Measurements from ENCODE around the gene TMEM255B.

The TMEM255B gene

GRCh38 chr13:113796211-113796963 is 37.4 kb downstream of the TMEM255B start:
- H3K4me2 ChIP-seq (ENCODE audit: low read depth, low read length, poor library complexity, severe bottlenecking): no peak overlapping the region
- TF ChIP-seq EZH2phosphoT487 (conservative IDR thresholded peaks at IDR 0.05; ENCODE audit: low read length) (no peak), CTCF (IDR thresholded peaks at IDR 0.05; ENCODE audit: insufficient read depth, low read length, poor library complexity, severe bottlenecking) (no peak)
- no peaks in the 10 kb centered on the region for H3F3A ChIP-seq (ENCODE audit: insufficient read depth)
- H3K9ac ChIP-seq (ENCODE audit: low read length): no peak overlapping the region
- H3K27me3 ChIP-seq (ENCODE audit: low read length): no peaks in the 10 kb centered on the region
- H4K20me1 ChIP-seq (ENCODE audit: low read depth, low read length): no peaks in the 10 kb centered on the region
- no peak overlapping the region for H3K27ac ChIP-seq (ENCODE audit: low read depth, low read length)
- no peaks in the 10 kb centered on the region for H3K9me3 ChIP-seq (ENCODE audit: insufficient read depth, low read length)
- no peaks in the 10 kb centered on the region for H3K79me2 ChIP-seq (ENCODE audit: insufficient read depth, low read length)
- no peak overlapping the region for H2AFZ ChIP-seq (ENCODE audit: low read depth, low read length, severe bottlenecking)
- no peaks in the 10 kb centered on the region for H3K36me3 ChIP-seq (ENCODE audit: low read length)
- H3K4me3 ChIP-seq (ENCODE audit: insufficient read depth, low read length, poor library complexity, severe bottlenecking): no peak overlapping the region
- H3K9me2 ChIP-seq (replicated peaks; ENCODE audit: insufficient read depth, low read length): no peaks in the 10 kb centered on the region

- H2AFZ ChIP-seq (ENCODE audit: low read depth, low read length, severe bottlenecking): no peak overlapping the region
- no peaks in the 10 kb centered on the region for H3F3A ChIP-seq (ENCODE audit: insufficient read depth)
- H4K20me1 ChIP-seq (ENCODE audit: low read depth, low read length): no peaks in the 10 kb centered on the region
- no peak overlapping the region for H3K4me3 ChIP-seq (ENCODE audit: insufficient read depth, low read length, poor library complexity, severe bottlenecking)
- no peaks in the 10 kb centered on the region for H3K9me2 ChIP-seq (replicated peaks; ENCODE audit: insufficient read depth, low read length)
- no peak overlapping the region for H3K4me2 ChIP-seq (ENCODE audit: low read depth, low read length, poor library complexity, severe bottlenecking)
- no peak overlapping the region for H3K27ac ChIP-seq (ENCODE audit: low read depth, low read length)
- H3K36me3 ChIP-seq (ENCODE audit: low read length): no peaks in the 10 kb centered on the region
- H3K79me2 ChIP-seq (ENCODE audit: insufficient read depth, low read length): no peaks in the 10 kb centered on the region
- H3K9ac ChIP-seq (ENCODE audit: low read length): no peak overlapping the region
- H3K9me3 ChIP-seq (ENCODE audit: insufficient read depth, low read length): no peaks in the 10 kb centered on the region
- H3K27me3 ChIP-seq (ENCODE audit: low read length): no peaks in the 10 kb centered on the region
- TF ChIP-seq EZH2phosphoT487 (conservative IDR thresholded peaks at IDR 0.05; ENCODE audit: low read length) (no peak), CTCF (IDR thresholded peaks at IDR 0.05; ENCODE audit: insufficient read depth, low read length, poor library complexity, severe bottlenecking) (no peak)
Observed at GRCh38 chr13:113796964-113797676, 38.1 kb downstream of the TMEM255B start.

GRCh38 chr13:113798200-113798811 is 39.3 kb downstream of the TMEM255B start:
- no peak for TF ChIP-seq CTCF (IDR thresholded peaks at IDR 0.05; ENCODE audit: insufficient read depth, low read length, poor library complexity, severe bottlenecking)
- TF ChIP-seq EZH2phosphoT487 (conservative IDR thresholded peaks at IDR 0.05; ENCODE audit: low read length): no peak
- no peaks in the 10 kb centered on the region for H3F3A ChIP-seq (ENCODE audit: insufficient read depth)
- no peaks in the 10 kb centered on the region for H3K36me3 ChIP-seq (ENCODE audit: low read length)
- no peak overlapping the region for H3K4me2 ChIP-seq (ENCODE audit: low read depth, low read length, poor library complexity, severe bottlenecking)
- H3K9ac ChIP-seq (ENCODE audit: low read length): no peak overlapping the region
- H3K4me3 ChIP-seq (ENCODE audit: insufficient read depth, low read length, poor library complexity, severe bottlenecking): no peak overlapping the region
- H4K20me1 ChIP-seq (ENCODE audit: low read depth, low read length): no peaks in the 10 kb centered on the region
- no peaks in the 10 kb centered on the region for H3K9me3 ChIP-seq (ENCODE audit: insufficient read depth, low read length)
- H3K27me3 ChIP-seq (ENCODE audit: low read length): no peaks in the 10 kb centered on the region
- H3K79me2 ChIP-seq (ENCODE audit: insufficient read depth, low read length): no peaks in the 10 kb centered on the region
- H3K27ac ChIP-seq (ENCODE audit: low read depth, low read length): no peak overlapping the region
- no peak overlapping the region for H2AFZ ChIP-seq (ENCODE audit: low read depth, low read length, severe bottlenecking)
- no peaks in the 10 kb centered on the region for H3K9me2 ChIP-seq (replicated peaks; ENCODE audit: insufficient read depth, low read length)

Data from SU-DHL-6 (cell line).